GM15510 (cell line): Measurements from ENCODE around the gene ALOX5.

Source experiments
- POLR2A ChIP-seq: IDR thresholded peaks from 3 replicates; pipeline ENCODE4 v1.6.1; 2011; ENCODE audit warnings: borderline replicate concordance; ENCODE audit not compliant: insufficient read length; ENCODE audit errors: extremely low read depth

Gene ALOX5

DNA sequence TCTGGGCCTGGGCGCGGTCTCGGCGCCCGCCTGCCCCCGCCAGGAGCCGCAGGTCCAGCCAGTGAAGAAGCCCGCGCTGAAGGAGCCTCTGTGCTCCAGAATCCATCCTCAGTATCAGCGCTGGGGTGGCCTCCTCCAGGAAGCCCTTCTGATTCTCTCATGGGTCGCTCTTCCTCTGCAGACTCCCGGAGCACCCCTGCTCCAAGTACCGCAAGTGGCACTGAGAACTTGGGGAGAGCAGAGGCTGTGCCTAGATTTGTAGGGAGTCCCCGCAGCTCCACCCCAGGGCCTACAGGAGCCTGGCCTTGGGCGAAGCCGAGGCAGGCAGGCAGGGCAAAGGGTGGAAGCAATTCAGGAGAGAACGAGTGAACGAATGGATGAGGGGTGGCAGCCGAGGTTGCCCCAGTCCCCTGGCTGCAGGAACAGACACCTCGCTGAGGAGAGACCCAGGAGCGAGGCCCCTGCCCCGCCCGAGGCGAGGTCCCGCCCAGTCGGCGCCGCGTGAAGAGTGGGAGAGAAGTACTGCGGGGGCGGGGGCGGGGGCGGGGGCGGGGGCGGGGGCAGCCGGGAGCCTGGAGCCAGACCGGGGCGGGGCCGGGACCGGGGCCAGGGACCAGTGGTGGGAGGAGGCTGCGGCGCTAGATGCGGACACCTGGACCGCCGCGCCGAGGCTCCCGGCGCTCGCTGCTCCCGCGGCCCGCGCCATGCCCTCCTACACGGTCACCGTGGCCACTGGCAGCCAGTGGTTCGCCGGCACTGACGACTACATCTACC is at the start of gene ALOX5:
ALOX5 (plus strand) TSS at position 641 of the 774 bp plus-strand sequence; CDS start at position 705, 64 bp downstream.
- peak; percentile 75 for TF ChIP-seq POLR2A

DNA sequence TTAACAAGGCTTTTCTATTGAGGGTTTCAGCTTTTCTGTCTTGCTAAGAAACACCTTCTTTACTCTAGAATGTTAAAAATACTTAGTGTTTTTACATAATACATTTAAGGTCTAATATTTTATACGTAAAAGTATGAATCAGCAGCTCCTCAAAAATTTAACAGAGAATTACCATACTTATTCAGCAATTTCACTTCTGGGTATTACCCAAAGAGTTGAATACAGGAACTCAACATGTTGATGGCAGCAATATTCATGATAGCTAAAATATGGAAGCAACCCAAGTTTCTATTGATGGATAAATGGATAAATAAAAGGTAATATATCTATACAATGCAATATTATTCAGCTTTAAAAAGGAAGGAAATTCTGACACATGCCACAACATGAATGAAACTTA is 48.9 kb upstream of the ALOX5 start:
- no peak for TF ChIP-seq POLR2A

DNA sequence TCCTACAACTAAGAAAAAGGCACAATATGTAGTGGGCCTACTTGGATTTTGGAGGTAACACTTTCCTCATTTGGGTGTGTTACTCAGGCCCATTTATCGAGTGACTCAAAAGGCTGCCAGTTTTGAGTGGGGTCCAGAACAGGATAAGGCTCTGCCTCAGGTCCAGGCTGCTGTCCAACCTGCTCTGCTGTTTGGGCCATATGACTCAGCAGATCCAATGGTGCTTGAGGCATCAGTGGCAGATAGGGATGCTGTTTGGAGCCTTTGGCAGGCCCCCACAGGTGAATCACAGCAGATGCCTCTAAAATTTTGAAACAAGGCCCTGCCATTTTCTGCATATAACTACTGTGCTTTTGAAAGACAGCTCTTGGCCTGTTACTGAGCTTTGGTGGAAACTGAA is 34.1 kb upstream of the ALOX5 start:
- TF ChIP-seq POLR2A: no peak

DNA sequence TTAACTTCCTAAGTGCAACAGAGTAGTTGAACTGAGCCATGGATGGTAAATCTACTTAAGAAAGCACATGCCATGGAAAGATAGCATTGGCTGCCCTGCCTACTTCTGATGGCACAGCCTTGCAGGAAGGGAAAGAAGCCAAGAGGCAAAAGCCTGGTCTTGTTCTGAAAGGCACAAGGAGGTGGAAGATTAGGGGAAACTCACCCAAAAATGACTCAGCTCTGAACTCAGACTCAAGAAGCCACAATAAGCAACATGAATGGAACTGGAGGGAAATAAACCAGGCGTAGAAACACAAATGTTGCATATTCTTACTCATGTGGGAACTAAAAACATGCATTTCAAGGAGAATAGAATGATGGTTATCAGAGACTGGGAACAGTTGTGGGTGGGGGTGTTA is 20.8 kb upstream of the ALOX5 start:
- no peak for TF ChIP-seq POLR2A

DNA sequence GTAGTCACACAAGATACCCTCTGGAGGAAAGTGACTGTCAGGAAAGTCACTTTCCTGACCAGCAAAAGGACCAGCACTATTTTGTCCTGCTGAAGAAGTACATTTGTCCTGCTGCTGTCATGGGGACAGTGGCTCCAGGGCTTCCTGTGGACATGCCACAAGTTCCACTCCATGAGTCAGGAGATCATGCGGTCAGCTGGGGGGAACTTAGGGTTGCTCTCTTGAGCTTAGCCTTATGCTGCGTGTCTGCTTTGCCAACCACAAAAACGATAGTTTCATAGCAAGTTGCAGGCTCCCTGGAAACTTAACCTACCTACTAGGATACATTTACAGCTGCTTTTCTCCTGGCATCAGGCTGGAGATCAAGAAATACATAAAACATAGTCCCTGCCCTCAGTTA is 19.8 kb upstream of the ALOX5 start:
- TF ChIP-seq POLR2A: no peak

DNA sequence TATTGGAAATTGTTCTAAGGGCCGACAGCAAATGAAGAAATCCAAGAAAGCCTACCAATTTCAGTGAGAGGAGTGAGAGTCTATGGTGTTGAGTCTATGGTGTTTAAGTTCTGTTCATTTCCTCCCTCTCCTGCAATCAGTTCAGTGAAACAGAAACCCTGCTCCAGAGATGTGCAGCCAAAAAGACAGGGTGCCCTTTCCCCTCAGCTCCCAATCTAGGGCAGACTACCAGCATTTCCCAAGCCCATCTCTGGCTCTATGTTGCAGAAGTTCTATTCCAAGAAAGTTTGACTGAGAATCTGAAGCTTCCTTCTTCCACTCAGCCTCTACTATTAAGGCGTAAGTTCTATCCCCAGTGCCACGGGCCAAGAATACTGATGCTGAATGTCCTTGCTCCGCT is 18.5 kb upstream of the ALOX5 start:
- no peak for TF ChIP-seq POLR2A

DNA sequence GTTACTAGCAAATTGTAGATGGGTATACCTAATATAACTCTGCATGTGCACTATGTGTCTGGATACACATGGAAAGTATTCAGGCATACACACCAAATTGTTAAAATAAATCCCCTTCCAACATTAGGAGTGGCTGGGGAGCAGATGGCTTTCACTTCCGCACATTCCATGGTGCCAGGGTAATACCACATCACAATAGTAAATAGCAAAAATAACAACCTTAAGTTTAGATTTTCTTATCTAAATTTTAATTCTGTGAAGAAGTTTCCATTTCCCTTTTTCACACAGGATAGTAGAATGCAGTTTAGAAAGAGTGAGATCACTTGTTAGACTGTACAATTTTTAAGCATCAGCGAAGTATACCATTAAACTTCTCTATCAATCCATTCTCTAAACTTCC is 5.8 kb upstream of the ALOX5 start:
- no peak for TF ChIP-seq POLR2A

DNA sequence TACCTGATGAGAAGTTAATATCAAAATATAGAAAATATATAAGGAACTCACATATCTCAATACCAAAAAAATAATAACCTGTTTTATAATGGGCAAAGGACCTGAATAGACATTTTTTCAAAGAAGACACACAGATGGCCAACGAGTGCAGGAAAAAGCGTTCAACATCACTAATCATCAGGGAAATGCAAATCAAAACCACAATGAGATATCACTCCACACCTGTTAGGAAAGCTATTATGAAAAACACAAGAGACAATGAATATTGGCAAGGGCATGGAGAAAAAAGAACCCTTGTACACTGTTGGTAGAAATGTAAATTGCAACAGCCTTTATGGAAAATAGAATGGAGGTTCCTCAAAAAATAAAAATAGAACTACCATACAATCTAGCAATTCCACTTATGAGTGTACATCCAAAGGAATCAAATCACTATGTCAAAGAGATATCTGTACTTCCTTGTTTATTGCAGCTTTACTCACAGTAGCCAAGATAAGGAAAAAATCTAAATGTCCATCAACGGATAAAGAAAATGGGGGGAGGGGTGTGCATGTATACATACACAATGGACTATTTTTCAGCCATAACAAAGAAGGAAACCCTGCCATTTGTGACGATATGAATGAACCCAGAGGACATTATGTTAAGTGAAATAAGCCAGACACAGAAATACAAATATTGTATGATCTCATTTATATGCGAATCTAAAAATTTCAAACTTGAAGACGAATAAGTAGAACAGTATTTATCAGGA is 3.6 kb upstream of the ALOX5 start:
- no peak for TF ChIP-seq POLR2A

DNA sequence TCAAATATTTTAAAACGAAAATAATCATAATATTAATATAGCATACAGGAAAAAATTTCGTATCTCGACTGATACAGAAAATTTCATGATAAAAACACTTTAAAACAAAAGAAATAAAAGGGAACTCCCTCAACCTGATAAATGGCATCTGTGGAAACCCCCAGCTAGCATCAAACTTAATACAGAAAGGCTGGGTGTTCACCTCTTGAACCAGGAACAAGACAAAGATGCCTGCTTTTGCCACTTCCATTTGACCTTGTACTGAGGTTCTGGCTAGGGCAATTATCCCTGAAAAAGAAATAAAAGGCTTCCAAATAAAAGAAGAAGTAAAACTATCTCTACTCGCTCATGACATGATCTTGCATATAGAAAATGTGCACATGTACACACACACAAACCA is 2.5 kb upstream of the ALOX5 start:
- no peak for TF ChIP-seq POLR2A

DNA sequence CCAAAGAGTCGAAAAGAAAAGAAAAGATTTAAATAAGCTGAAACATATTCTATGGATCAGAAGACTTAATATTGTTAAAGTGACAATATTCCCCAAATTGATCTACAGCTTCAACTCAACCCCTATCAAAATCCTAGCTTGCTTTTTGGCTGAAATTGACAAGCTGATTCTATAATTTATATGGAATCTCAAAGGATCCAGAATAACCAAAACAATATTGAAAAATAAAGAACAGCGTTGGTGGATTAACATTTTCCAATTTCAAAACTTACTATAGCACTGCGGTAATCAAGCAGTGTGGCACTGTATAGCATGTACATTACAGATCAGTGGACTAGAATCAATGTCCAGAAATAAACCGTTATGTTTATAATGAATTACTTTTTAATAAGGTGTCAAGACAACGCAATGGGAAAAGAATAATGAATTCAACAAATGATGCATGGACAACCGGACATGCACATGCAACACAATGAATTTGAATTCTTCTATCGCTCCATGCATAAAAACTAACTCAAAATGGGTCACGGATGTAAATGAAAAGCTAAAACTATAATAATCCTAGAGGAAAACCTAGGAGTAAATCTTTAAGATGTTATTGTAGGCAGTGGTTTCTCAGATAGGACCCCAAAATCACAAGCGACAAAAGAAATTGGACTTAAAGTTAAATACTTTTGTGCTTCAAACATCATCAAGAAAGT is 1.6 kb upstream of the ALOX5 start:
- no peak for TF ChIP-seq POLR2A

DNA sequence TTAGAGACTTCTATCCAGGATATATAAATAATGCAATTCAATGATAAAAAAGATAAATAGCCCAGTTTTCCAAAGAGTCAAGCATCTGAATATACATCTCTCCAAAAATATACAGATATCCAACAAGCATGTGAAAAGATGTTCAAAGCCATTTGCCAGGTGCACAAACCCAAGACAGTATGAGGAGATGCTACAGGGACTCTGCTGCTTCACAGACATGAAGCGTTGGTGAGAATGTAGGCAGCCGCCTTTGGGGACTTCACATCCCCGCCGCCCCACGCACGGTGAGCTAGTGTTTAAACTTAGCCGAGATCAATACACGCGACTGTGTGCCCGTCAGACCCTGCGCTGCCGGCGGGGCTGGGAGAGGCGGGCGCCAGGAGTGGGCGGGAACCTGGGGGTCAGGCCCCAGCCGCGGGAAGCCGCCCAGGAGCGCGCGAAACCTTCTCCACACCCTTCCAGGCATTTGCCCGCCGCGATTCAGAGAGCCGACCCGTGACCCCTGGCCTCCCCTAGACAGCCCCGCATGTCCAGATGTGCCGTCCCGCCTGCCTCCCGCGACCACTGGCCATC is 927 bp upstream of the ALOX5 start:
- TF ChIP-seq POLR2A: peak; percentile 38

DNA sequence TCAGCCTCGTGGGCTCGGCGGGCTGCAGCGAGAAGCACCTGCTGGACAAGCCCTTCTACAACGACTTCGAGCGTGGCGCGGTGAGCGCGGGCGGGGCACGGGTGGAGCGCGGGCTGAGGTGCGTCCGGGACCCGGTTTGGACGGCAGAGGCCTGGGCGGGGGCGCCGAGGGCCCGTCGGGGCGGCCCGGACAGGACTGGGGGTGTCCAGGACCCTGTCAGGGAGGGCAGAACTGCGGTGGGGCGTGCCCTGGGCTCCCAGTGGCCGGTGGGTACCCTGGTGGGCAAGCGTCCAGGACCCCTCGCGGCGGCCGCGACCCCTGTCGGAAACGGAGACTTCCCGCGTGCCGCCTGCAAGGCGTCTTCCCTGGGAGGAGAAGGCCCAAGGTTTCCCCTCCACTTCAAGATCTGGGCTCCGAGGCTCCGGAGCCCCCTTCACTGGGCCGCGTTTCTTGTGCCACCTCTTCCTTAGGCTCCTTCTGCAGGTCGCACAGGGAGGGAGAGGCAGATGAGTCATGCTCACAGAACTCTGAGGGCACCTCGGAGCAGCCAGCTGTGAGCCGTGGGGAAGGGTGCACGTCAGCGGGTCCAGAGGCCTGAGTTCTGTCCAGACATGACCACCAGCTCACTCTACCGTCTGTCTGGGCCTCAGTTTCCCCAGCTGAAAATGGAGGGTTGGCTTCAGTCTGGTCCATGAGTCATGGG is 485 bp downstream of the ALOX5 start:
- no peak for TF ChIP-seq POLR2A

DNA sequence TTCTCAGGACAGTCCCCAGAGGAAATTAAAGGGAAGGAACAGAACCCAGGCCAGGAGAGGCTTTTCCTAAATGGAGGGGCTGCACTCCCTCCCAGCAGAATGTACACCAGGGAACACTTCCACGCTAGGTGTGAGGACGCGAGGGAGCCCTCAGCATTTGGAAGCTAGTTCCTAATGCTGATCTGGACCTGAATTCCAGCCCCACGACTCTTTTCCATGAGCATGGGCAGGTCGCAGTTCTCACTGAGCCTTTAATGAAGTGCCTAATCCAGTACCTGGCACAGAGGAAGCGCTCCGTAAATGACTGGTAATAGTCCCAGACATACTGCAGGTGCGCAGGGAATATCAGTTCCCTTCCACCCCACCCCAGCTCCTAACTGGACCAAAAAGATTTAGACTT is 1.1 kb downstream of the ALOX5 start:
- TF ChIP-seq POLR2A: no peak

DNA sequence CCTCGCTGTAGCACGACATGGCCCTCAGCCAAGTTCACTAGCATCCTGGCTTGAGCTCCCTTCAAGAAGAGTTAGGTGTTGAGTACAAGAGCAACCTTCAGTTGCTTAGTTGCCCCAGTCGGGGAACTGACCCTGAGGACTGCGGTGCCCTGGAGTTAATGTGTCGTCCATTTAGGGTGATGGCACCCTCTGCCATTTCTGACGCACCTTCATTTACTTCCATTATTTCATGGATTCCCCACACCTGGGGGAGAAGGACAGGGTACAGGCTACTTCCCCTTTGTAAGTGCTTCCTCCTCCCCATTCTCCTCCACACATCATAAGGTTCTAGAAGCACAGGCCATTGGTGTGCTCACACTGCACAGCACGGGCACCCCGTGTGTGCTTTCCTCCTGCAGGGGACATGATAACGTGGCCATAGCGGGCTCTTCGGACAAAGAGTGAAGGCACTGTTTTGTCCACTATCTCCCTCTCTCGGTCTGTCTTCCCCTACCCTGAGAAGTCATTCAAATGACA is 1.8 kb downstream of the ALOX5 start:
- TF ChIP-seq POLR2A: no peak
